ENCODE measurements around the gene KRTDAP.

DNA sequence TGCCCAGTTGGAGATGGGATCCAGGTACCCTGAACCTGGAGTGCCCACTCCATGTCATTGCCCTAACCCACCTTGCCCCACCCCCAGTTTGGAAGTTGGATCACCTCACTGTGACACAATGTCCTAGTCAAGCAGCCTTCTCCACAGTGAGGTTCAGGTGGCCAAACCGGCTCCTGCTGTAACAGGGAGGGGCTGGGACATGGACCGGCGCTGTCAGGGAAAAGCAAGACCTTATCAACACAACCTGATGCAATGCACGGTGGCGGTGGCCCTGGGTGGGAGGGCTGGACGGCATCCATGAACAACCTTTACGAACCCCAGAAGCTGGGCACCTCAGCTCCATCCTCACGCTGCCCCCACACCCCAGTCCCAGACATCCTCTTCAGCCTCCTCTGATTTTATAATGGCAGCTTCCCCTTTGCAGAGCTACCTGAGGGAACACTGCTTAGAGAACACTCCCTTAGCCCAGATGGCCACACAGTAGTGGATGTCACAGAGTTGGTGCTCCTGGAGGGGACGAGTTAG, 1.6 kb upstream of the KRTDAP start:
- TF ChIP-seq RAD21 (IDR thresholded peaks at IDR 0.05; ENCODE audit: low read depth) (no peak), EGR1 (IDR thresholded peaks at IDR 0.05) (no peak), TAF1 (IDR thresholded peaks at IDR 0.05; ENCODE audit: low read depth) (no peak)
